Measurements from ENCODE around the gene ZNF92. TPM values are rescaled to one million over a fixed set of nuclear protein-coding genes. Genes with fewer than 3 reads are reported as not detected.
A peak's percentile ranks its signal among the peaks of the same experiment; 100 is the strongest.

Gene ZNF92
- total RNA-seq, 2 experiments from 2014 or later, result 29.7 to 30.1 TPM

DNA sequence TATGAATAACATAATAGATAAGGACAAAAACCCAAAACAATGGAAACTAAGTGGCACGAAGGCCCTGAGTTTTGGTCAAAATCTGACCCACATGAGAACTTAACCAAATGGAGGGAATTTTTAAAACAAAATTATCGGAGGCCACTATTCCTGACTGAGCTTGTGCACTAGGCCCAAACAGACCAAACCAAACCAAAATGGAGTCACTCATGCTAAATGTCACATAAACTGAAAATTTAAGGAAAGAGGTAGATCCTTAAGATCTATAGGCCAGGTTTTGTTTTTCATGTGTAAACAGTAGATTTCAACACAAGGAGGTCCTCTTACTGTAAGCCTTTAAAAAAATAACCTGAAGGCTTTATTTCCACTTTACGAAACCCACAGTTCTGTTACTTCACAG is 3.8 kb upstream of the ZNF92 start:
- no peak overlapping the region for H3K27ac Mint-ChIP-seq
- TF ChIP-seq, protein P1, sequence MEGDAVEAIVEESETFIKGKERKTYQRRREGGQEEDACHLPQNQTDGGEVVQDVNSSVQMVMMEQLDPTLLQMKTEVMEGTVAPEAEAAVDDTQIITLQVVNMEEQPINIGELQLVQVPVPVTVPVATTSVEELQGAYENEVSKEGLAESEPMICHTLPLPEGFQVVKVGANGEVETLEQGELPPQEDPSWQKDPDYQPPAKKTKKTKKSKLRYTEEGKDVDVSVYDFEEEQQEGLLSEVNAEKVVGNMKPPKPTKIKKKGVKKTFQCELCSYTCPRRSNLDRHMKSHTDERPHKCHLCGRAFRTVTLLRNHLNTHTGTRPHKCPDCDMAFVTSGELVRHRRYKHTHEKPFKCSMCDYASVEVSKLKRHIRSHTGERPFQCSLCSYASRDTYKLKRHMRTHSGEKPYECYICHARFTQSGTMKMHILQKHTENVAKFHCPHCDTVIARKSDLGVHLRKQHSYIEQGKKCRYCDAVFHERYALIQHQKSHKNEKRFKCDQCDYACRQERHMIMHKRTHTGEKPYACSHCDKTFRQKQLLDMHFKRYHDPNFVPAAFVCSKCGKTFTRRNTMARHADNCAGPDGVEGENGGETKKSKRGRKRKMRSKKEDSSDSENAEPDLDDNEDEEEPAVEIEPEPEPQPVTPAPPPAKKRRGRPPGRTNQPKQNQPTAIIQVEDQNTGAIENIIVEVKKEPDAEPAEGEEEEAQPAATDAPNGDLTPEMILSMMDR (IDR thresholded peaks at IDR 0.05), result no peak
- H3K9me3 ChIP-seq (ENCODE audit: control insufficient read depth in 1 of 2, insufficient read depth in 1 of 2, low read length in 2 of 2), result peaks cover 0 to 3% of the 10 kb centered on the region in 2 experiments
- intact Hi-C loops (cut with DNase I, micrococcal nuclease), result loop anchor here (5.0 to 10.0 kb wide), 9 partner anchors 365 to 1627 kb away; partner anchors contain the start of genes ERV3-1 (in 1 of the 2), SBDS (in 1 of the 2), TMEM248 (in 1 of the 2) and TYW1 (in 1 of the 2)
- no peaks in the 10 kb centered on the region for H3K36me3 ChIP-seq (ENCODE audit: insufficient read depth, low read length)
- no peak overlapping the region for H3K4me3 ChIP-seq (ENCODE audit: low read length)
- H3K9me3 Mint-ChIP-seq, result no peaks in the 10 kb centered on the region
- ChIA-PET POLR2A (no interaction called here), CTCF (interaction anchor here (0.6 kb wide), 1 partner anchor 15 kb away, joined by 3 read pairs; no protein-coding TSS in a partner anchor)
- peaks cover 14% of the 10 kb centered on the region for H3K36me3 Mint-ChIP-seq (ENCODE audit: low read depth)
- no peaks in the 10 kb centered on the region for H3K27me3 Mint-ChIP-seq
- ATAC-seq (ENCODE audit: poor library complexity) (no peak), DNase-seq (no peak)
- H3K4me1 ChIP-seq (ENCODE audit: insufficient read depth, low read length), result peaks cover 10% of the 10 kb centered on the region
- H3K27me3 ChIP-seq (ENCODE audit: control insufficient read depth in 1 of 2, insufficient read depth in 2 of 2, low read length in 2 of 2), result no peaks in the 10 kb centered on the region
- no peak overlapping the region for H3K27ac ChIP-seq (ENCODE audit: low read depth in 1 of 2, low read length in 2 of 2)
- peaks cover 22% of the 10 kb centered on the region for H3K4me1 Mint-ChIP-seq (ENCODE audit: low read depth)
- no peak overlapping the region for H3K4me3 Mint-ChIP-seq

DNA sequence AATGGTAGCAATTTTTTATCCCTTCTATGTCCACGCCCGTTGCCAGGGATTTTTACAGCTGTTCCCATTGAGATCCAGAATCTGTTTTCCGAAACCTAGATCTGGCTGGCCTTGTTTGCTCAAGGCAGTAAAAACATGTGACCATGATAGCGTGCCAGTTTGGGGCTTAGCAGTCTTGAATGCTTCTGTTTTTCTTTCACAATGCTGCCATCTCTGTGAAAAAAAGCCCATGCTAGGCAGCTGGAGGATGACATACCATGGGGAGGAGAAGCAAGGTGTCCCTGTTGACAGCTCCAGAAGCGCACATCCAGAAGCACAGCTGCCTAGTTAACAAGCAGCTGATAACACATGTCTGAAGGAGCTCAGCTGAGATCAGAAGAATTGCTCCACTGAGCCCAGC is 2.2 kb upstream of the ZNF92 start:
- DNase-seq (no peak), ATAC-seq (ENCODE audit: poor library complexity) (no peak)
- Mint-ChIP-seq H3K27me3 (no peaks in the 10 kb centered on the region), H3K9me3 (no peaks in the 10 kb centered on the region), H3K27ac (no peak overlapping the region), H3K36me3 (ENCODE audit: low read depth) (peaks cover 27% of the 10 kb centered on the region), H3K4me3 (no peak overlapping the region), H3K4me1 (ENCODE audit: low read depth) (peaks cover 31% of the 10 kb centered on the region)
- CTCF ChIA-PET, result no interaction called here
- intact Hi-C loops (cut with DNase I, micrococcal nuclease), result loop anchor here (5.0 to 10.0 kb wide), 9 partner anchors 367 to 1626 kb away; partner anchors contain the start of genes ERV3-1 (in 1 of the 2), SBDS (in 1 of the 2), TMEM248 (in 1 of the 2) and TYW1 (in 1 of the 2)
- POLR2A ChIA-PET, result no interaction called here
- H3K27ac ChIP-seq (ENCODE audit: low read depth in 1 of 2, low read length in 2 of 2), result no peak overlapping the region
- H3K27me3 ChIP-seq (ENCODE audit: control insufficient read depth in 1 of 2, insufficient read depth in 2 of 2, low read length in 2 of 2), result no peaks in the 10 kb centered on the region
- peaks cover 0 to 3% of the 10 kb centered on the region in 2 experiments for H3K9me3 ChIP-seq (ENCODE audit: control insufficient read depth in 1 of 2, insufficient read depth in 1 of 2, low read length in 2 of 2)
- H3K36me3 ChIP-seq (ENCODE audit: insufficient read depth, low read length), result no peaks in the 10 kb centered on the region
- H3K4me3 ChIP-seq (ENCODE audit: low read length), result no peak overlapping the region
- H3K4me1 ChIP-seq (ENCODE audit: insufficient read depth, low read length), result peaks cover 26% of the 10 kb centered on the region
- TF ChIP-seq, protein P1 (IDR thresholded peaks at IDR 0.05), result no peak

DNA sequence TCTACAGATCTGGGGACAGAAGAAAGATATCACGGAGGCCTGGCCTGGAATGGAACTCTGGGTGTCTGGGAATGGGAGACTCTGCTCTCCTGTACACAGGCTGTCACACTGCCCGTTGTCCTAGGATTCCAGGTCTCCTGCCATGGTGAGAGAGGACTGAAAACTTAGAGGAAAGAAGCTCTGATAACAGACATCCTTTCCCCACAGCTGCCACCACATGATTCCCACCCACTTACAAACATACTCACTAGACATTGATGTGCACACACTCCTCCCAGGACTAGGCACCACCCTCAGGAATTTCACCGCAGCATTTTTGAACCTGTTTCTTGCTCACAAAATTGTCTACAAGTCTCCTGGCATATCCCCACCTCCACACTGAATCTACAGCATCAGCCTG is 5.7 kb downstream of the ZNF92 start:
- no peak overlapping the region for H3K4me3 ChIP-seq (ENCODE audit: low read length)
- Mint-ChIP-seq H3K27ac (no peak overlapping the region), H3K4me1 (ENCODE audit: low read depth) (peaks cover 81% of the 10 kb centered on the region)

More for the DNA sequence above, 5.7 kb downstream of the ZNF92 start:
- DNase-seq (no peak), ATAC-seq (ENCODE audit: poor library complexity) (no peak)
- Histone ChIP-seq H3K36me3 (ENCODE audit: insufficient read depth, low read length) (no peaks in the 10 kb centered on the region), H3K27ac (ENCODE audit: low read depth in 1 of 2, low read length in 2 of 2) (no peak overlapping the region), H3K9me3 (ENCODE audit: control insufficient read depth in 1 of 2, insufficient read depth in 1 of 2, low read length in 2 of 2) (no peaks in the 10 kb centered on the region), H3K27me3 (ENCODE audit: control insufficient read depth in 1 of 2, insufficient read depth in 2 of 2, low read length in 2 of 2) (no peaks in the 10 kb centered on the region), H3K4me1 (ENCODE audit: insufficient read depth, low read length) (peaks cover 44% of the 10 kb centered on the region)
- ChIA-PET CTCF (no interaction called here), POLR2A (no interaction called here)
- TF ChIP-seq, protein P1 (IDR thresholded peaks at IDR 0.05), result no peak
- H3K36me3 Mint-ChIP-seq (ENCODE audit: low read depth), result peaks cover 81% of the 10 kb centered on the region
- H3K9me3 Mint-ChIP-seq, result peaks cover 2% of the 10 kb centered on the region
- no peaks in the 10 kb centered on the region for H3K27me3 Mint-ChIP-seq
- intact Hi-C loops (cut with DNase I, micrococcal nuclease), result loop anchor here (10.0 kb wide), 4 partner anchors 375 to 1545 kb away; partner anchors contain the start of genes ERV3-1 (in 1 of the 2), TMEM248 (in 1 of the 2) and VKORC1L1 (in 1 of the 2)
- peak overlapping the region; percentile 16 for H3K4me3 Mint-ChIP-seq

Data from CD4-positive, alpha-beta T cell (primary cell).